HG03457 (cell line): Measurements from ENCODE around the gene NECTIN1.

ENCODE experiments used
- ATAC-seq: cut with Tn5 transposase; IDR thresholded peaks from one replicate; pipeline ENCODE4 v1.9.1; 2021; ENCODE audit warnings: moderate number of reproducible peaks; ENCODE audit not compliant: unreplicated experiment

Gene NECTIN1

DNA sequence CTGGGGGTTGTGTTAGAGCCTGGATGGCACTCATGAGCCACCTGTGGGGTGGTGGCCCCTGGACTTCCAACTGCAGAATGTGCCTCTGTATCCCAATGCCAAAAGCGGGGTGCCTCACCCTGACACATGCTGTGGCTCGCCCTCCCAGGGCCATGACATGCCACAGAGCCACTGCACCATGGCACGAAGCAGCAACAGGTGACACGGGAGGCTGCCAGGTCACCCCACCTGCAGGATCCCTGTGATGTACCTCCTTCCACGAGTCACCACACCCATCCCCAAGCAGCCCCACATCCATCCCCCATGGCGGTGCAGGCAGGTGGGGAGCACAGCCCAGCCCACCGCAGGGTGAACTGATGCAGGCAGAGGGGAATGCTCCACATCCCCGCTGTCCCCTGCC lies 14.8 kb downstream of the NECTIN1 start:
- ATAC-seq: no peak

DNA sequence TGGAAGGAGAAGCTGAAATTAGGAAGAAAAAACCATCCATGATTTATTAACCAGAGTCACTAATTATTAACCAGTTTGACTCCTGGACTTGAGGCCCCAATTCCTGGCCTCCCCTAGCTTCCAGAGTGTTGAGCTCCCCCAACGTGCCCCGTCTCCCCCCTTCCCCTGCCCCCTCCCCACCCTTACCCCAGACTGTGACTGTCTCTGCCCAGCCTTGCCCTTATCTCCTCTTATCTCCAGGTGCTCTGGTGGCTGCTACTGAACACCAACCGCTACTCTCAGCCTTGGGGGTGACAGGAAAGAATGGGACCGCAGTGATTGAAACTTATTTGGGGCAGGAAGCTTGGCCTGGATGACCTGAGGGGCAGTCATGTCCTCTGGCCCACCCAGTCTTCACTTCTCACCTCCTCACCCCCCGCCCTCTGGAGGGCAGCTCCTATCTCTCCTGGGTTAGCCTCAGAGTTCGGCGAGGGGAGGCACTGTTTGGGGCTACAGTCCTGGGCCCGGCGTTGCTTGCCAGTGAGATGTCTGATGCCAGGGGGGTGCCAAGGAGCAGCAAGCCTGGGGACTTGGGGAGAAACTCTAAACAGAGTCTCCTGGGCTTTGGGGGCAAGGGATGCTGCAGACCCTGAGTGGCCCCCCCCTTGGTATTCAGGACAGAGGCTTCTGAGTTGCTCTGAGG lies 15.5 kb downstream of the NECTIN1 start:
- no peak for ATAC-seq

DNA sequence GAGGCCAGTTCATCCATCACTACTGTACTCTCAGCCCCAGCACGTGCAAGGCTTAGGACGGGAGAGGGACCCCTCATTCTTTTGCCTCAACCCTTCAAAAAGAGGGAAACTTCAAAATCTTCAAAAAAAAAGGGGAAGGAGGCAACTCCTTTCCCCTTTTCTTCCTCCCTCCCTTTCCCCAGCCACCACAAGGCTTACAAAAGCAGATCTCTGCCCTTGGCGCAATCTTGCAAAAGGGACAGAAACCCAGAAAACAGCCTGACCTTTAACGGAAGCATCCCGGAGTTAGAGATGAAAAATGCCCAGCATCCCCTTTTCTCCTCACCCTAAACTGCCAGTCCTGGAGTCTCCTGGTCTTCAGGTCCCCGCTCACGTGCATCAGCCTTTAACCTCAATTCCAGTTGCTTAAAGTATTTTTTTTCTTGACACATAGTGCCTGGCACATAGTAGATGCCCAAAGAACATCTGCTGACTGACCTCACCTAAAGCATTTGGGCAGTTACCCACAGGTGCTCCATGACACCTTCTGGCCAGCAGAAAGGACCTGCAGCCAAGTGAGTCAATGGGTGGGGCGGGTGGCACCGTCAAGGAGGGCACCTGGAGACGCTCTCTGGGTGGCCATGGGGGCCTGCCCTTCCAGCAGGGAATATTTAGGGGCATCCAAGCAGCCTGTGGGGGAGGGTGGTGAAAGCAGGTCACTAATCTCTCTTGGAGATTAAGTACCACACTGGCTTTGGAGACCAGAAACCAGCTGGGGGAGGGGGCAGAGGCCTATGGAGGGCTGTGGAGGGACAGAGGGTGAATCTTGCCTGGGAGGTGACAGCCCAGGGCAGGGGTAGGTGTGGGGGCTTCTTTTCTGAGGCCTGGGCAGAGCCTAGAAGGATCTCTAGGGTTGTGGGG lies 16.3 kb downstream of the NECTIN1 start:
- no peak for ATAC-seq

DNA sequence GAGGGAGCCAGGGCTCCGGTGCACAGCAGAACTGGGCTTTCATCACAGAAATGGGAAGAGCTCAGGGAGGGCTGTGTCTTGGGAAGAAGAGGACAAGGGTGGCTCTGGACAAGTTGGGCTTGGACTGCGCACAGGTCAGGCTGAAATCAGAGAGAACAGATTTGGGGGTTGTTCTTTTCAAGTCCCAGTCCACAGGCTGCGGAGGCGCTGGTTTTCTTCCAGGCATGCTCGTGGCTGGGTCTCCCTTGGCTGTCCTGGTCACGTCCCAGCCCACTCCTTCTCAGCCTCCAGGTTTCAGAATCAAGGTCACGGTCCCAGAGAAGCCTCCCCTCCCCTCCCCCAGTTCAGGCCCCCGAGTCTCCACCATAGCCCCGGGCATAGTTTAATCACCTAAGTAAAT lies 17.0 kb downstream of the NECTIN1 start:
- no peak for ATAC-seq

DNA sequence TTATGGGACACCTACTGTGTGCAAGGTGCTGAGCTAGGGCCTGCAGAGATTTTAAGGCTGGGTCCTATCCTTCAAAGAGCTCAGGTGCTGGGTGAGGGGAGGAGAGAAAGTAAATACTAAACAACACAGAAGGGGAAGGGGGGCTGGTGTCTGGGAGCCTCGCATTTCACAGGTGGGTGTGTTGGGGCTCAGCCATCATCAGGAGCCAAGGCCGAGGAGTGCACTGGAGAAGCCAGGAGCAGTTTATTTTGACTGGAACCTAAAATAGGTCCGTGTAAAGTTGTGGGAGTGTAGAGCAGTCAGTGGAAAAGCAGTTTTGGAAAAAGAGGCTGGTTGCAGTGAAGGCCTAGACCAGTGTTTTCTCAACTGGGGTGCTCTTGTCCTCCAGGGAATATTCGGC lies 17.5 kb downstream of the NECTIN1 start:
- no peak for ATAC-seq

DNA sequence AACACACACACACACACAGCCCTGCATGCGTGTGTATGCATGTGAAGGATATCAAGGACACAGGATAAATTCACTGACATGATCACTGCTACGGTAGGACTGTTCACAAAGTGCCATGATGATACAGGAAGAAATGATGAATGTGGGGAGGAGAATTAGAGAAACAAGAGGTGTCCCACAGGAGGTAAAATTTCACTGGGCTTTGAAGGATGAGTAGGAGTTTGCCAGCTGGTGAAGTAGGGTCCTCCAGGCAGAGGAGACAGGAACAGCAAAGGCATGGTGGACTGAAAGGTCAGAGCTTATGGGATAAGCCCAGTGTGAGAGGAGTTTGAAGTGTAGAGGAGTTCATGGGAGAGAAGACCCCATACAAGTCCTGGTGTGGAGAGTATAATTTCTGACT lies 18.6 kb downstream of the NECTIN1 start:
- no peak for ATAC-seq

DNA sequence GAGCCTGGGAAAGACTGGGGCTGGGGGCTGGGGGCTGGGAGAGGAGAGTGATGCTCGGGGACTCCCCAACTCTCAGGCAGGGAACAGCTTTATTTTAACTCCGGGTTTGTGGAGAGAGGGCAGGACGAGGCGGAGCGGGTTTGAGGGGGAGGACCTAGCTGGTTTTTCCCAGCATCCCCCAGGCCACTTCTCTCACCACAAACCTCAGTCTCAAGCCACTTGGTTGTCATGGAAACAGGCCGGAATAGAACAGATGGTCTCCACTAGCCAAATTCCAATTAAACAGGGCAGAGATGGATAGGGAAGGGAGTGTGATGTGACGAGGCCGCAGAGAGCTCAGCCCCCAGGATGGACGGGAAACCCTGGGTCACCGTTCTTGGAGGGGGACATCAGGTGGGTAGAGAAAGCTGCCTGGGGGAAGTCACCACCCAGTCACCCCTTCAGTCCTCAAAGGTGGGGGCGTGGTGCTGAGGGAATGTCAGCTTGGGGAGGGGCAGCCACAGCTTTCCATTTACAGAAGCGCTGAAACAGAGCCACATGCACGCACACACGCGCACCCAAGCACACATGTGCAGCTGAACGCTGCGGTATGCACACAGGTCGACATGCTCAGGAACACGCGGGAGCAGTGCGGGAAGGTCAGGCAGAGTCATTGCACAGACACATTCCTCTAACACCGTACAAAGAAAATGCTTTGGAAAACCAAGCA lies 19.2 kb downstream of the NECTIN1 start:
- ATAC-seq: no peak

DNA sequence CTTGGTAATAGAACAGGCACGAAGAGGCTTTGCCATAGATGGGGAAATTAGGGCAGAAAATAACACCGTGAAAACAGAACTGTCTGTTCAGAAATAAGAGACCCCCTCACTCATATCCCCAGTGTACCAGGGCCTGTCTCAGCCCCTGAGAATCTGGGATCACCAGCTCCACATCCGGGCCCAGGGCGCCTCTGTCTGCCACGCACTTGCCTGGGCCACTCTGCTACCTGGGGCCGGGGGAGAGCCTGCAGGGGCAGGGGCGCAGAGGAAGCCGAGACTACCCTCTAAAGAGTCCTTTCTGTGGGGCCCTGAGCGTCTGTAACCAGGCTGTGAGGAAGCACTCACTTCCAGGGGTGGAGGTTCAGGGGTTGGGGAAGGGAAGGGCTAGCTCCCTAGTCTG lies 19.8 kb downstream of the NECTIN1 start:
- no peak for ATAC-seq

DNA sequence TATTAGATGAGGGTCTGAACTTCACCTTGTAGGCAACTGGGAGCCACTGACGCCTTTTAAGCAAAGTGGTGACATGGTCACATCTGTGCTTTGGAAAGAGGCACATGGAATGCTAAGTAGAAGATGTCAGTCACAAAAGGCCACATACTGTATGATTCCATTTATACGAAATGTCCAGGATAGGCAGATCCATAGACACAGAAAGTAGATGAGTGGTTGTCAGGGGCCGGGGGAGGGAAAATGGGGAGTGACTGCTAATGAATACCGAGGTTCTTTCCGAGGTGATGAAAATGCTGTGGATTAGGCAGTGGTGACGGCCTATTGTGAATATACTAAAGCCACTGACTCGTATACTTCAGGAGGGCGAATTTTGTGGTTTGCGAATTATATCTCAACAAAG lies 20.6 kb downstream of the NECTIN1 start:
- ATAC-seq: no peak

DNA sequence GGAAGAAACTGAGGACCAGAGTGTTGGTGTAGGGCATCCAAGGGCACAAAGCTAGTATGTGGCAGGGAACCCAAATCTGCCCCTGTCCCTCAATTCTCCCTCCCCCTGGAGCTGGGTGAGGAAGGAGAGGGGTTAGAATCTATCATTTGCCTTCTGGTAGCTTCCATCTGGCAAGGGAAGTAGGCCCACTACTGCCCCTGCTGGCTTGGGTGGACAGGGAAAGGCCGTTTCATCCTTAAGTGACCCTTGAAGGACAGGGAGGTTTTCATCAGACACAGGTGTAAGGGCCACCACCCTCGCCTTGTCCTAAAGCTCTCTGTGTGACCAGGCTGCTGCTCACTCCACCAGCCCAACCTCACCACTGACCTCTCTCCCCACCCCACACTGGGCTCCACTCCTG lies 22.1 kb downstream of the NECTIN1 start:
- ATAC-seq: no peak

DNA sequence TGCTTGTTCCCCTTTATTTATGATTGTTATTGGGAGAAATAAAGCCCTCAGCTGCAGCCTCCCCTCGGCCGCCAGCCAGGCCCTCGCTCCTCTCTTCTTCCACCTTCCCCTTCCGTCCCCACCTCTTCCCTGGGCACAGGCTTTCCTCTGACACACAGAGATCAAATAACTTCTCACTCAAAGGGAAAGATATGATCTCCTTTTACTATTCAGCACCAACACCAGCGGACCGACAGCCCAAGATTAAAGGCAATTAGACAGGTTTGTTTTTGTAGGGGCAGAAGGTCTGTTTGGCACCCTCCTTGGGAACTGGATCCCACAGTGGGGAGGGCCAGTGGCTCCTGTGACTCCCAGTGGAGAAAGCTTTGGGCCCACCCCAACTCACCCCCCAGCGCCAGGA lies 23.0 kb downstream of the NECTIN1 start:
- no peak for ATAC-seq

DNA sequence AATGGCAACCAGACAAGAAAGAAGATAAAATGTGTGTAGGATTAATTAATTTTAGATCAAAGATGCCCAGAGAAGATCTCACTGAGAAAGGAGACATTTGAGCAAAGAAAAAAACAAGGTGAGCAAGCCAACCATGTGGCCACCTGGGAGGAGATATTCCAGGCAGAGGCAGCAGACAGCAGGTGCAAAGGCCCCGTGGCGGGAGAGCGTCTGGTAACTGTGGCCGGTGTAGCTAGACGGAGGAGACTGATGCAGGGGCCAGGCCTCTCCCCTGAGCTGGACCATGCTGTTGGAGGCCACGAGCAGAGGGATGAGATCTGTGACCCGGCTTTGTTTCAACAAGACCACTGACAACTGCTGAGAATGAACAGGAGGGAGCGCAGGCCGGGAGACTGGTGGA lies 23.6 kb downstream of the NECTIN1 start:
- ATAC-seq: no peak

DNA sequence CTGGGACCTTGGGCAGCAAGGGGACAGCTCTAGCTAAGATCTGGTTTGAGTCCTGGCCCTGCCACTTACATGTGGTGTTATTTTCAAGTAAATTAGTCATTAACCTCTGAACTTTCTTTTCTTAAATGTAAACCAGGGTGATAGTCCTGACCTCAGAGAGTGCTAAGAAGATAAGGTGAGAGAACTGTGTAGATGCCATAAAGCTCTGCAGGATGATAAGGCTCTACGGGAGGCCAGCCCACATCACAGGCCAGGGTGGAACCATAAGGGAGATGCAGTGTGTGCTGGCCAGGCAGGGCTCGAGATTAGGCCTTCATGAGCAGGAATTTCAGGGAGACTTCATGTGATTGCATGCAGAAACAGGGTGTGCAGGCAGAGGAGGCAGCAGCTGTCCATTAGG lies 24.2 kb downstream of the NECTIN1 start:
- ATAC-seq: no peak

DNA sequence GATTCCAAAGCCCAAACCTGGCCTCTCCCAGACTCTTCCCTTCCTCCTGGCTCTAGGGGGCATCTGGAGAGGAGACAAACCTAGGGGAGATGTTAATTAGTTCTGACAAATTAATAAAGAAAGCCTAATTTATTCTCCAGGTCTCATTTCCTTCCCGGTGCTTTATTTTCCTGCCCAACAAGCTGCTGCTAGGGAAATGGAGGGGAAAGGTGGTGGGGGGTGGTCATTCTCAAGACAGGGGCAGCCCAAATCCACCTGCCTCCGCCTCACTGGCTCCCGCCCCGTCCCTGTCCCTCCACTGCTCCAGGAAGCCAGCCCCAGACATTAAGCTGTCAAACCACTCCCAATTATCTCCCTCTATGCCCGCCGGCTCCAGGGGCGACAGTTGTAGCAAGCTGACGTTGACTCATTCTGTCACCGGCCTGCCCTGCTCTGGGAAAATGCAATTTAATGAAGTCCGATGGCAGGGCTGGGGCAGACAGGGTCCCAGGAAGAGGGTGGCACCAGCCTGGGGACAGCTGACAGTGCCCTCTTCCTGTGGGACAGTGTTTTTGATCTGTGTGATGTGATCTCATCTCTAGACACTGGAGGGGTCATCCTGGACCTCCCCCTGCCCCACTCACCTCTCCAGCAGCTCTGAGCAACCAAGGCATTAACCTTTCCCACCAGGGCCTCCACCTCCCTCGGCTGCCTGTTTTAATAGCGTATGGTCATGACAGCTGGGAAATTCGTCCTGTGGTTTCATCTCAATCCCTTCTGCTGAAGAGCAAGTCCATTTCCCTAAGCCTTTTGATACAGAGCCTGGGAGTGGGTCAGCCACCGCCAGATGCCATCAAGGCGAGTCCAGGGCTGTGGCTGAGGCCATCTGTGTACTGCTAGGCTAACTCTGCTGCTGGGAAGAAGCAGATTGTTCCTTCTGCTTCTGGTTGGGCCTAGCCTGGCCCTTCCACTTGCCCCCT lies 27.1 kb downstream of the NECTIN1 start:
- no peak for ATAC-seq

DNA sequence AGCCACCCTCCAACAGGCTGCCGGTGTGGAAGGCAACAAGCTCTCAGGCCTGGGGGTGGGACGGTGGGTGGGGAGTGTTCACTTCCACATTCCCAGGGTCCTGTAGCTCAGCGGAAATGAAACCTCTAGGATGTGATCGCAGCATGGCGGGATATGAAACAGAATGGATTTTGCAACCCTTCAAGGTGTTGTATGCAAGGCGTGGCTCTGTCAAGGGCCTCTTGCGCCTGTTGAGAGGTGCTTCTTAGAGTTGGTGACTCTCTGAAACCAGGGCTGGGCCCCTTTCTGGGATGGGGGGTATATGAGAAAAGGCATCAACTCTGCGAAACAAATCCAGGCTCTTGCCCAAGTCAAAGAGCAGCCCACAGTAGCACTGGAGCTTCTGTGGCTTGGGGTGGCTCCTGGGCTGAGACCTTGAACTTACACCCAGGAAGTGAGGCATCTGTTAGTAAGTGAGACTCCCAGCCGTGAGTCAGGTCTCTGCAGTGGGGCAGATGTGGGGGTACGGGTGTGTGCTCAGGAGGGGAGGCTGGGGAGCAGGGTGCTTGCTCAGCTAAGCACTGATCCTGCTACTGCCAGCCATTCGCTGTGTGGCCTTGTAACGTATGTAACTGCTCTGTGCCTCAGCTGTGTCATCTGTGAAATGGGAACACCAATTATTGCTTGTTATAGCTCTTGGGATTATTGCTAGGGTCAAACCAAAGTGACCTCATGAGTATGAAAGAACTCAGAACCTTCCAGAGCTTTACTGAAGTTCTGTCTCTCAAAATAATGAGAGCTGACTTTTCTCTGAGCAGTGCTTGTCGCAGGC lies 28.3 kb downstream of the NECTIN1 start:
- ATAC-seq: no peak

DNA sequence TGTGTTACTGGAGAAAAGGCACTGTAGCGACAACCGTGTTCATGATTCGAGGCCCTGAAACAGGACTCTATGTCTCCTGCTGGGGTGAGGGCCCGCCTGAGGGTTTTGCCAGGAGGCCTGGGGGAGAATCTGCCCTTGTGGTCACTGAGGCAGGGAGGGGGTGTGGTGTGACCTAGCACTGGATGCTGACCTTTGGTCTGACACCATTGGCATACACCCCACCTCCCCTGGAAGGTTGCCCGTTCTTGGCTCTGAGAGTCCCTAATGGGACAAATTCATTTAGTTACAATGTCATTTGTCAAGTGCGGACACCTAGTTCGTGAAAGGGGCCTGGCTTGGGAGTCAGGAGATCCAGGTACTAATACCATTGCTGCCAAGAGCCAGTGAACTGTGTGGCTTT lies 29.0 kb downstream of the NECTIN1 start:
- no peak for ATAC-seq

DNA sequence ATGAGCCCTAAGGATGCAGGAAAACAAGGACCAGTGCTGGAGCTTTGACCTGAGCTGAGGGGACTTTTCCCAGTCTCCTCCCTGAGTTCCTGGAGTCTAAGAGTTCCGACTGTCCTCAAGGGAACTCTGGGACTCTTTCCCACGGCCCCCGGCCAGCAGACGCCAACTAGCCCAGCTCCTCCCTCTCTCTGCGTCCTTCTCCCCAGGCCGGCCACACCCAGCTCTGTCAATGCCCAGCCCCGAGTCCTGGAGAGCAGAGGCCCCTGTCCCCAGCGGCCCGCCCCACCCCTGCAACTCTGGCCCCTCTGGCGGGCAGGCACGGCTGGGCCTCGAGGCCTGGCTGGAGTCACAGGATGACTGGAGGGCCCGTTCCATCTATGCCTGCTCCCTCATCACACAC lies 29.8 kb downstream of the NECTIN1 start:
- ATAC-seq: no peak

DNA sequence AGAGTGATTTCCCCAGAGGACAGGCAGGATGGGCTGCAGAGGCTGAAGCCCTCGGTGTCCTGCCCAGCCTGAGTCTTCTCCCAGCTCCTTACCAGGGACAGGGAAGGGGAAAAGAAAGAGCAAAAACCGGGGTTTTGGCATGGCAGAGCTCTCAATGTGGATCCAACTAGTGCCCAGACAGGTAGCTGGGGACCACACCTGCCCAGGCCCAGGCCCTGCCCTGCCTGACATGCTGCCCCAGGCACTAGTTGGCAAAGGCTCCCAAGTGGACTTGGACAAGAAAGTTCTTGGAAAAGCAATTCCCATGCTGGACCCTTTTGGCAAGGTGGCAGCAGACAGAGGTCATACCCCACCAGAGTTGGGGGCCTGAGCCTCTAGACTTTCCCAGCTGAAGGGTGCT lies 31.1 kb downstream of the NECTIN1 start:
- no peak for ATAC-seq

DNA sequence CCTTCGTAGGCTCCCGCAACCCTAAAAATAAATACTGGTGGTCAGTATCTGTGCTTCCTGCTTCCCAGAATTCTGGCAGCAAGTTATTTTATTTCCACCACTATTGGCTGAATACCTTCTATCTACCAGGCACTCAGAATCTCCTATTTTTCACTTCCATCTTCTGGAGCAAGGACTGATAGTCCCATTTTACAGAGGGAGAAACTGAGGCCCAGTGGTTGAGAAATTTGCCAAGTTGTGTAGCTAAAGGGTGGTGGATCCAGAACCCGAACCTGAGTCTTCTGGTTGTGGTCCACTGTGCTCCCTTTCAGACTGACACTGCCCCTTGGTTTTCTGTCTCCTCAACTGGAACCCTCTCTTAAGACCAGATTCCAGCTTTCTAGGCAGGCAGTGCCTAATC lies 31.6 kb downstream of the NECTIN1 start:
- no peak for ATAC-seq
